Activated CD4-positive, alpha-beta T cell treated with anti-CD3 and anti-CD28 coated beads, Interleukin-2, amount 50 U/mL, for 16 hours (primary cell): ENCODE measurements around the gene SPATA45.
A peak's percentile ranks its signal among the peaks of the same experiment; 100 is the strongest.
"Not testable (repeated sequence)": the region's sequence is repeated elsewhere in the genome, so short reads cannot be mapped to it uniquely, and the experiment has no call there.

Experiments
- DNase-seq: peaks from one replicate; pipeline ENCODE4 v3.0.0-alpha.2; 2020

The SPATA45 gene

DNA sequence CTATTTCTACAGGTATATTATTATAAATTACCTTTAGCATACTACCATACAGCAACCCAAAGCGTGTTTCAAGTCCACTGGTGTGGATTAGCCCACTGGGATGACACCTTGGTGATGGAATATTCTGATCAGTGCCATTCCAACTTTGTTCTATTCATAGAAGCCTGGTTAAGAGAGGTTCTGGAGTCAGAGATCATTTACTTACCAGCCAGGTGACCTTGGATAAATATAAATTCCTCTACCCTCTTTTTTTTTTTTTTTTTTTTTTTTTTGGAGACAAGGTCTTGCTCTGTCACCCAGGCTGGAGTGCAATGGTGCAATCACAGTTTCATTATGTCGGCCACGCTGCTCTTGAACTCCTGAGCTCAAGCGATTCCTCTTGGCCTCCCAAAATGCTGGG is at the start of gene SPATA45:
Gene SPATA45, minus strand, starts transcription at position 101 of the 400 bp plus-strand sequence. CDS start 11,500 bp downstream, outside the sequence.
- DNase-seq = no peak

GRCh38 chr1:212892108-212892507 is 44.7 kb upstream of the SPATA45 start:
- DNase-seq = no peak

DNA sequence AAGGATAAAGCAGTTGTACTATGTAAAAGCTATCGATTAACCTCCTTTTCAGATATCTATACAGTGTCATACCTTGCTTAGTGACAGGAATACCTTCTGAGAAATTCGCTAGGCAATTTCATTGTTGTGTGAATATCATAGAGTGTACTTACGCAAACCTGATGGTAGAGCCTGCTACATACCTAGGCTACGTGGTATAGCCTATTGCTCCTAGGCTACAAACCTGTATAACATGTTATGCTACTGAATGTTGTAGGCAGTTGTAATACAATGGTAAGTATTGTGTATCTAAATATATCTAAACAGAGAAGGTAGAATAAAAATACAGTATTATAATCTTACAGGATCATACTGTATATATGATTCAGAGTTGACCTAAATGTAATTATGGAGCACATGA is 37.1 kb upstream of the SPATA45 start:
- no peak for DNase-seq

GRCh38 chr1:212879947-212880690 is 32.7 kb upstream of the SPATA45 start:
- DNase-seq = no peak

DNA sequence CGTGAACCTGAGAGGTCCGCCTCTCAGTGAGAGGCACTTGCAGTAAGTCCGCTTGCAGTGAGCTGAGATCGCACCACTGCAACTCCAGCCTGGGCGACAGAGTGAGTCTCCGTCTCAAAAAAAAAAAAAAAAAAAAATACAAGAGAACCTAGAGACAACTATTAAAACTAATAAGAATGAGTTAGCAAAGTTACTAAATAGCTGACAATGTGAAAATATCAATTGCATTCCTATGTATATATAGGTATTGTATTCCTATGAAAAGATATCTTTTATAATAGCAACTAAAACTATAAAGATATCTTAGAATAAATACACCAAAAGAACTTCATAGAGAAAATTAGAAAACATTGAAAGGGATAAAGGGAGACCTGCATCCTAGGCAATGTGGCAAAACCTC is 31.0 kb upstream of the SPATA45 start:
- no peak for DNase-seq

DNA sequence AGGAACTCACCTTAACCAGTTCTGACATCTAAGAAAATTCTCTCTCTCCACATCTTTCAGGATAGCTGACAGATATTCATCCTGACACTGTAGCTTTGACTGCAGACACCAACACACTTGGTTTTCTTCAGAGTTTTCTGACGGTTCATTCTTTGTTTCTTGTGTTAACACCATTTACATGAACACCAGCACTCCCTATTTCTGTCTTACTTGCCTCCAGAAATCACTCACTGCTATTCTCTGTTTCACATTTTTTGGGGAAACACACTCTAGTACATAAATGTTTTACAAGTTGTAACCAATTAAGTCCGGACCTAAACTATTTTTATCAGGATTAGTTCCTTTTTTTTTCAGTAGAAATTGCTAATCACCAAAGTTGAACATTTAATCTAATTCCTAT is 26.1 kb upstream of the SPATA45 start:
- DNase-seq = no peak

GRCh38 chr1:212871976-212872375 is 24.5 kb upstream of the SPATA45 start:
- DNase-seq = no peak

DNA sequence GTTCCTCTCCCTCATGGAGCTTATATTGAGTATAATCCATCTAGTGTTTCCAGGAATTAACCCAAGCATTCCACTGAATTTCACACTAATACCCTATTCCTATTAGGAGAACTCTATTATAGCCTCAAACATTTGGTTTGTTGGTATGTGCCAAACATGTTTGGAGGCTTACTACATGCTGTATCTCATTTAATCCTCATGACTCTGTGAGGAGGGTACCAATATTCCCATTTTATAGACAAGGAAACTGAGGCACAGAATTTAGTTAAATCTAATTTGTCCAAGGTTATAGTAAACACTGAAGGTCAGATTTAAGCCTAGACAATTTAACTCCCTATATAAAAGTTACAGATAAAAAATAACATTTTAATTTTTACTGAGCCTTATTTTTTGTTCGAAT is 19.7 kb upstream of the SPATA45 start:
- DNase-seq = no peak

GRCh38 chr1:212864201-212864600 is 16.8 kb upstream of the SPATA45 start:
- no peak for DNase-seq

DNA sequence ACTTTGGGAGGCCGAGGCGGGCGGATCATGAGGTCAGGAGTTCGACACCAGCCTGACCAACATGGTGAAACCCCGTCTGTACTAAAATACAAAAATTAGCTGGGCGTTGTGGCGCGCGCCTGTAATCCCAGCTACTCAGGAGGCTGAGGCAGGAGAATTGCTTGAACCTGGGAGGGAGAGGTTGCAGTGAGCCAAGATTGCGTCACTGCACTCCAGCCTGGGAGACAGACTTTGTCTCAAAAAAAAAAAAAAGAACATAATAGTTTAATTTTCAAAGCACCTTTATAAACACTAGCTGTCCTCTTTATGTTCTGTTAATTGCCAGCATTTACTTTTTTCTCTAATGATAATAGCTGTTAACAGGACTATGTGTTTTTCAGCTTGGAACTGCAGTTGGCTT is 15.9 kb upstream of the SPATA45 start:
- not testable (repeated sequence) for DNase-seq

DNA sequence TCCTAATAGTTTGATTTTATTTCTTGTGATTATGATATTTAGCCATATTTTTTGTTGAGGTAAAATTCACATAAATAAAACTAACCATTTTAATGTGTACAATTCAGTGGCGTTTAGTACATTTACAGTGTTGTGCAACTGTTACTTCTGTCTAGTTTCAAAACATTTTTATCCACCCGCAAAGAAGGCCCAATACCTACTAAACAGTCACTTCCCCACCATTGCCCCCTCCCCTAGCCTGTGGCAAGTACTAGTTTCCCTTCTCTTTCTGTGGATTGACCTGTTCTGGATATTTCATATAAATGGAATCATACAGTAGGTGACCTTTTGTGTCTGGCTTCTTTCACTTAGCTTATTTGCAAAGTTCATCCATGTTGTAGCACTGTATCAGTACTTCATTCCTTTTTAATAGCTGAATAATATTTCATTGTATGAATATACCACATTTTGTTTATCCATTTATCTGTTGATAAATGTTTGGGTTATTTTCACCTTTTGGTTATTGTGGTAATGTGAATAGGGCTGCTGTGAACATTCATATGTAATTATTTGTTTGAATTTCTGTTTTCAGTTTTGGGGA is 14.8 kb upstream of the SPATA45 start:
- no peak for DNase-seq

GRCh38 chr1:212860713-212861581 is 13.5 kb upstream of the SPATA45 start:
- DNase-seq = no peak

GRCh38 chr1:212858461-212859265 is 11.2 kb upstream of the SPATA45 start:
- DNase-seq = no peak

DNA sequence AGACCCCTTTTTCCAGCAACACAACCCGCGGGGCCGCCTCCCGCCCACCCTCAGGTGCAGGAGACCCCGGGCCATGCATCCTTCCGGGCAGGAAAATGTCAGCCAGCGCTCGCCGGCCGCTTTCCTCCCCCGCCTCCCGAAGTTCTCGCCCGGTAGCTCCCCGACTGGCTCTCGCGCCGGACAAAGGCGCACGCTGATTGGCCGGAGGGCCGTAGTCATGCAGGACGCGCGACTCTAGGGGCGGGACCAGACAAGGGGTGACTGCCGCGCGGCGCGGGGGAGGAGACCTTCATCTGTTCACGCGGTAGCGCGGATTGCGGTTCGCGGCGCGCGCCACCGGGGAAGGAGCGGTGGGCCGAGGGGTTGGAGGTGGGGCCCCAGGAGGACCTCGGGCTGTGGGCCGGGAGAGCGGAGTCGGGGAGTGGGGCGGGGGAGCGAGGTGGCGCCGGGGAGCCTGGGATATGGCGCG is 10.6 kb upstream of the SPATA45 start, which contains the start of gene FLVCR1:
Gene FLVCR1, plus strand, starts transcription at position 284 of the 469 bp plus-strand sequence. Its CDS starts 178 bp downstream, at position 462.
- DNase-seq = peak; percentile 98

DNA sequence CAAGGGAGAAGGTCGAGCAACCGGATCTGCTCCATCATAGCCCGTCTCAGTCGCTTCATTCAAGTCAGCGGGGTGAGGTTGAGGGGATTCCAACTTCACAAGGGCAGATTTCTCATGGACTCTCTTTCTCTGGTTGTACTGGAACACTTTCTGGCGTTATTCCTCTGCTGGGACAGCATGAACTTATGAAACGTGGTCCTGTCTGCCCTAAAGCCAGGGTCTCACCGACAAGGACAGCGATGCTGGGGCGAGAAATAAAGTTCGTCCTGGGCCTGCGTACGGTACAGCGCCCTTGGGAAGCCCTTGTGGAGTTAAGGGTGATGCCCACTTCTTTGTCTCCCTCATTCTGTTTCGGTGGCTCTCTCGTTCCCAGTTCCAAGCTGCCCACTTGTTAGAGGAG is 9.3 kb upstream of the SPATA45 start:
- no peak for DNase-seq

GRCh38 chr1:212853658-212854057 is 6.2 kb upstream of the SPATA45 start:
- DNase-seq = no peak

DNA sequence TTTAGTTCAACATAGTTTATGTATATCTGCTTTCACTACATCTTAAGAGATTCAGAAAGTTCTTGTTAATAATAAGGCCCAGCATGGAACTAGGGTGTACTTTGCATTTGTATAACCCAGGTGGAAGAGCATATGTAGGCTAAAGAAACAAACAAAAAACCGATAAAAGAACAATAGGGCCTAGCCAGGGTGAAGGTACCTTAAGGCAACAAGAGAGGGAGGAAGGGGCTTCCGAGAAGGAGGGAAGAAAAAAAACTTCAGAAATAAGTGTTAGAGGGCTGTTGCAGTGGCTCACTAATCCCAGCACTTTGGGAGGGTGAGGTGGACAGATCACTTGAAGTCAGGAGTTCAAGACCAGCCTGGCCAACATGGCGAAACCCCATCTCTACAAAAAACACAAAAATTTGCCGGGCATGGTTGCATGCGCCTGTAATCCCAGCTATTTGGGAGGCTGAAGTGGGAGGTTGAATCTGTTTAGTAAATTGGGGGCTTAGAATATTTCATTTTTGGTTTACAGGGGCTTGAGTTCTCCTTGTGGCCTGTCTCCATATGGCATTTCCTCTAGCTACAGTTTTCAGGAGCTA is 4.7 kb upstream of the SPATA45 start:
- no peak for DNase-seq

GRCh38 chr1:212844521-212844920 is 2.9 kb downstream of the SPATA45 start:
- not testable (repeated sequence) for DNase-seq

DNA sequence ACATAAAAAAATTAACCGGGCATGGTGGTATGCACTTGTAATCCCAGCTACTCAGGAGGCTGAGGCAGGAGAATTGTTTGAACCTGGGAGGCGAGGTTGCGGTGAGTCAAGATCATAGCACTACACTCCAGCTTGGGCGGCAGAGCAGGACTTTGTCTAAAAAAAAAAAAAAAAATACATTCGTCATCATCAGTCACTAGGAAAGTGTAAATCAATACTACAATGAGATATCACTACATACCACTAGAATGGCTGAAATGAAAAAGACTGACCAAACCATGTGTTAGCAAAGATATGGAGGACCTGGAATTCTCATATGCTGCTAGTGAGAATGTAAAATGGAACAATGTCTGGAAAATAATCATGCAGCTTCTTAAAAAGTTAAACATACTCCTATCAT is 9.3 kb downstream of the SPATA45 start:
- no peak for DNase-seq

DNA sequence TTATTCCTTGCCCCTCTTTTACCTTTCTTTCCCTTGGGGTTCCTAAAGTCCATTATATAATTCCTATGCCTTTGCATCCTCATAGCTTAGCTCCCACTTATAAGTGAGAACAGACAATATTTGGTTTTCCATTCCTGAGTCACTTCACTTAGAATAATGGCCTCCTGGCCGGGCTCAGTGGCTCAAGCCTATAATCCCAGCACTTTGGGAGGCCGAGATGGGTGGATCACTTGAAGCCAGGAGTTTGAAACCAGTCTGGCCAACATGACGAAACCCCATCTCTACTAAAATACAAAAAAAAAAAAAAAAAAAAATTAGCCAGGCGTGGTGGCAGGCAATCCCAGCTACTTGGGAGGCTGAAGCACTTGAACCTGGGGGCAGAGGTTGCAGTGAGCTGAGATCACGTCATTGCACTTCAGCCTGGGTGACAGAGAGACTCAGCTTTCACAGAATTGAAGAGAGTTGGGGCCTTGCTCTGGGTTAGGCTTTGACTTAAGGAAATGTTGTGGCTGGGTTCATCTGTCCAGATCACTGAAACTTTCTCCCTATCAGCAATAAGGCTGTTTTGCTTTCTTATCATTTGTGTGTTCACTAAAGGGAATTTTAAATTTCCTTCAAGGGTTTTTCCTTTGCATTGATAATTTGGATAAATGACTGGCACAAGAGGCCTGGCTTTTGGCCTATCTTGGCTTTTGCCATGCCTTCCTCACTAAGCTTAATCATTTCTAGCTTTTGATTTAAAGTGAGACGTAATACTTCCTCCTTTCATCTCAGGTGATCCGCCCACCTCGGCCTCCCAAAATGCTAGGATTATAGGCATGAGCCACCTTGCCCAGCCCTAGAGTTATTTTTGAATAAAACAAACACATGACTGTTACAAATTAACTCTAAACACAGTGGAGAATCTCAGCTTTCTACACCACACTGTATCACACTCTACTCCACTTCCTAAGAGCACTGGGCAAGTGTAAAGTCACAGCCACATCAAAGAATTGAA is 13.9 kb downstream of the SPATA45 start:
- peak; percentile 16 for DNase-seq

GRCh38 chr1:212828395-212828794 is 19.1 kb downstream of the SPATA45 start:
- DNase-seq = no peak
